ENCODE measurements around the gene ALPK1. TPM values are rescaled to one million over a fixed set of nuclear protein-coding genes. Genes with fewer than 3 reads are reported as not detected.

Gene ALPK1
- total RNA-seq, 1 experiment from 2014 or later, result 4.9 TPM

GRCh38 chr4:112277705-112278448 lies 19.3 kb upstream of the ALPK1 start:
- ChIA-PET POLR2A (no interaction called here), CTCF (no interaction called here)
- Histone ChIP-seq H3K4me3 (ENCODE audit: low read depth, low read length) (no peak overlapping the region), H3K27me3 (replicated peaks; ENCODE audit: control insufficient read depth, insufficient read depth, low read length) (no peaks in the 10 kb centered on the region), H3K36me3 (ENCODE audit: control insufficient read depth, insufficient read depth, low read length) (no peaks in the 10 kb centered on the region; the same call in 1 of the 2 replicates), H3K4me1 (peaks cover 10% of the 10 kb centered on the region), H3K9me3 (no peaks in the 10 kb centered on the region)
- Mint-ChIP-seq H3K27me3 (ENCODE audit: insufficient read depth, unreplicated experiment) (no peaks in the 10 kb centered on the region), H3K4me1 (ENCODE audit: low read depth, unreplicated experiment) (peaks cover 4% of the 10 kb centered on the region), H3K4me3 (ENCODE audit: unreplicated experiment) (no peak overlapping the region), H3K27ac (ENCODE audit: unreplicated experiment) (no peak overlapping the region), H3K36me3 (ENCODE audit: insufficient read depth, unreplicated experiment) (no peaks in the 10 kb centered on the region), H3K9me3 (ENCODE audit: unreplicated experiment) (no peaks in the 10 kb centered on the region)
- intact Hi-C loops (cut with micrococcal nuclease; ENCODE audit: unreplicated experiment), result no loop called here
- TF ChIP-seq, protein P1, sequence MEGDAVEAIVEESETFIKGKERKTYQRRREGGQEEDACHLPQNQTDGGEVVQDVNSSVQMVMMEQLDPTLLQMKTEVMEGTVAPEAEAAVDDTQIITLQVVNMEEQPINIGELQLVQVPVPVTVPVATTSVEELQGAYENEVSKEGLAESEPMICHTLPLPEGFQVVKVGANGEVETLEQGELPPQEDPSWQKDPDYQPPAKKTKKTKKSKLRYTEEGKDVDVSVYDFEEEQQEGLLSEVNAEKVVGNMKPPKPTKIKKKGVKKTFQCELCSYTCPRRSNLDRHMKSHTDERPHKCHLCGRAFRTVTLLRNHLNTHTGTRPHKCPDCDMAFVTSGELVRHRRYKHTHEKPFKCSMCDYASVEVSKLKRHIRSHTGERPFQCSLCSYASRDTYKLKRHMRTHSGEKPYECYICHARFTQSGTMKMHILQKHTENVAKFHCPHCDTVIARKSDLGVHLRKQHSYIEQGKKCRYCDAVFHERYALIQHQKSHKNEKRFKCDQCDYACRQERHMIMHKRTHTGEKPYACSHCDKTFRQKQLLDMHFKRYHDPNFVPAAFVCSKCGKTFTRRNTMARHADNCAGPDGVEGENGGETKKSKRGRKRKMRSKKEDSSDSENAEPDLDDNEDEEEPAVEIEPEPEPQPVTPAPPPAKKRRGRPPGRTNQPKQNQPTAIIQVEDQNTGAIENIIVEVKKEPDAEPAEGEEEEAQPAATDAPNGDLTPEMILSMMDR (IDR thresholded peaks at IDR 0.05; ENCODE audit: insufficient read depth in 1 of 2, low read depth in 1 of 2, low read length in 1 of 2, severe bottlenecking in 1 of 2, unreplicated experiment in 1 of 2), result no peak
- no TSS peak for BruUV-seq (replicated peaks)
- peak in 1 of 2 experiments; percentile 5 for DNase-seq

DNA sequence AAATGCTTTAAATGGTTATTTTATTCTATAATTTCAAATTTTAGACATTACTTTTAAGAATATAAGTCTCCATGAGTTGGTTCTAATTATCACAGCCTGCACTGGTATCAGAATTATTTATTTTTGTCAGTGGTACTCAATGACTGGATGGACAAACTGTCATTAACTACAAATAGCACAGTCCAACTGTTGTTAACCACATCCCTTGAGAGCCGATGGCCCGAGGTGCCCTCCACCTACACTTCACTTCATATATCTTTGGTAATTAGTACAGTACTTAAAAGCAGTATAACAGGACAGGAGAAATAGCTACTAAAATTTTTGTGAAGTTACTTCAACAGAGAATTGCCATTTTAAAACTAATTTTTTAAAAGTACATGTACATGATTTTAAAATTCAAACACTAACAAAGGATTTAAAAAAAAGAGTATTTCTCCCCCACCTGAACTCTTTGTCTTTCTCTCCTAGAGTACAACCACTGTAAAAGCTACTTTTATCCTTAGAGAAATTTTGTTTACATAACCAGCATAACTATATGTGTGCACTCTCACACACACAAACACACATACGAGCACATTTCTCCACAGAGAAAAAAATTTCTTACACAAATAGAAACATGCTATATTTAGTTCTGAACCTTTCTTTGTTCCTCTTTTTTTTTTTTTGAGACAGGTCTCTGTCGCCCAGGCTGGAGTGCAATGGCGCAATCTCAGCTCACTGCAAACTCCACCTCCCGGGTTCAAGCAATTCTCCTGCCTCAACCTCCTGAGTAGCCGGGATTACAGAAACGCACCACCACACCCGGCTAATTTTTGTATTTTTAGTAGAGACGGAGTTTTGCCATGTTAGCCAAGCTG lies 17.9 kb upstream of the ALPK1 start:
- H3K4me3 ChIP-seq (ENCODE audit: low read depth, low read length), result no peak overlapping the region
- CTCF ChIA-PET, result no interaction called here
- POLR2A ChIA-PET, result no interaction called here
- no peaks in the 10 kb centered on the region for H3K36me3 Mint-ChIP-seq (ENCODE audit: insufficient read depth, unreplicated experiment)
- peaks cover 17% of the 10 kb centered on the region for H3K4me1 ChIP-seq
- intact Hi-C loops (cut with micrococcal nuclease; ENCODE audit: unreplicated experiment), result no loop called here
- no peaks in the 10 kb centered on the region for H3K9me3 Mint-ChIP-seq (ENCODE audit: unreplicated experiment)
- TF ChIP-seq, protein P1 (IDR thresholded peaks at IDR 0.05; ENCODE audit: insufficient read depth in 1 of 2, low read depth in 1 of 2, low read length in 1 of 2, severe bottlenecking in 1 of 2, unreplicated experiment in 1 of 2), result no peak
- H3K9me3 ChIP-seq, result no peaks in the 10 kb centered on the region
- DNase-seq, result no peak
- H3K27me3 Mint-ChIP-seq (ENCODE audit: insufficient read depth, unreplicated experiment), result no peaks in the 10 kb centered on the region
- H3K4me3 Mint-ChIP-seq (ENCODE audit: unreplicated experiment), result no peak overlapping the region
- peaks cover 17% of the 10 kb centered on the region for H3K4me1 Mint-ChIP-seq (ENCODE audit: low read depth, unreplicated experiment)
- no peaks in the 10 kb centered on the region for H3K36me3 ChIP-seq (ENCODE audit: control insufficient read depth, insufficient read depth, low read length)
- no peak overlapping the region for H3K27ac Mint-ChIP-seq (ENCODE audit: unreplicated experiment)
- BruUV-seq (replicated peaks), result no TSS peak
- no peaks in the 10 kb centered on the region for H3K27me3 ChIP-seq (replicated peaks; ENCODE audit: control insufficient read depth, insufficient read depth, low read length)

DNA sequence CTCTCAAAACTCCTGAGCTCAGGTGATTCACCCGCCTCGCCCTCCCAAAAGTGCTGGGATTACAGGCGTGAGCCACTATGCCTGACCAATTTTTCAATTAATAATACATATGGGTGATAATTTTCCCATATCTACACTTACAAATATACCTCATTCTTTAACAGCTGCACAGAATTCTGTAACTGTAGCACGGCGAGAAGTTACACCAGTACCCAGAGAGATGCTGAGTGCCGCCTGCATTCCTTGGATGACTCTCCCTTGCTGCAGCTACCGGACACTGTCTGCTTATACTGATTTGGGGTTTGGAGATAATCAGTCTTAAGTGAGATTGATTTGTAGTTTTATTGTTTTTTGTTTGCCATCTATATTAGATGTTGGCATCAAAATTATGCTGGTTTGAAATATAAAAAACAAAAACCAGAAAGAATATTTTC lies 17.3 kb upstream of the ALPK1 start:
- no peaks in the 10 kb centered on the region for H3K36me3 Mint-ChIP-seq (ENCODE audit: insufficient read depth, unreplicated experiment)
- peaks cover 18% of the 10 kb centered on the region for H3K4me1 Mint-ChIP-seq (ENCODE audit: low read depth, unreplicated experiment)
- Histone ChIP-seq H3K27me3 (replicated peaks; ENCODE audit: control insufficient read depth, insufficient read depth, low read length) (no peaks in the 10 kb centered on the region), H3K4me1 (peaks cover 17% of the 10 kb centered on the region), H3K36me3 (ENCODE audit: control insufficient read depth, insufficient read depth, low read length) (no peaks in the 10 kb centered on the region), H3K4me3 (ENCODE audit: low read depth, low read length) (no peak overlapping the region), H3K9me3 (no peaks in the 10 kb centered on the region)
- H3K27ac Mint-ChIP-seq (ENCODE audit: unreplicated experiment), result no peak overlapping the region
- H3K4me3 Mint-ChIP-seq (ENCODE audit: unreplicated experiment), result no peak overlapping the region
- no peaks in the 10 kb centered on the region for H3K27me3 Mint-ChIP-seq (ENCODE audit: insufficient read depth, unreplicated experiment)
- ChIA-PET POLR2A (no interaction called here), CTCF (no interaction called here)
- intact Hi-C loops (cut with micrococcal nuclease; ENCODE audit: unreplicated experiment), result no loop called here
- no TSS peak for BruUV-seq (replicated peaks)
- TF ChIP-seq, protein P1 (IDR thresholded peaks at IDR 0.05; ENCODE audit: insufficient read depth in 1 of 2, low read depth in 1 of 2, low read length in 1 of 2, severe bottlenecking in 1 of 2, unreplicated experiment in 1 of 2), result no peak
- DNase-seq, result no peak
- H3K9me3 Mint-ChIP-seq (ENCODE audit: unreplicated experiment), result no peaks in the 10 kb centered on the region
